ENCODE measurements around the gene ARMC9. TPM values are rescaled to one million over a fixed set of nuclear protein-coding genes. Genes with fewer than 3 reads are reported as not detected.

The ARMC9 gene
- total and polyA plus RNA-seq, 2 of the 13 experiments (the other 11 are each of a cell fraction or from before 2014, with no cell fraction given): 9.1 to 12.8 TPM

GRCh38 chr2:231187736-231188505 lies 10.5 kb upstream of the ARMC9 start (continued):
- TF ChIP-seq MNT (IDR thresholded peaks at IDR 0.05) (no peak), KDM2A (CRISPR knock-in tag; IDR thresholded peaks at IDR 0.05; ENCODE audit: borderline replicate concordance, low read depth) (peak; percentile 67), ZNF484 (CRISPR knock-in tag; IDR thresholded peaks at IDR 0.05; ENCODE audit: borderline replicate concordance, low read depth) (no peak), ZNF382 (CRISPR knock-in tag; IDR thresholded peaks at IDR 0.05; ENCODE audit: borderline replicate concordance) (no peak), IRF2 (CRISPR knock-in tag; IDR thresholded peaks at IDR 0.05) (peak; percentile 80), NAIF1 (CRISPR knock-in tag; IDR thresholded peaks at IDR 0.05; ENCODE audit: borderline replicate concordance) (no peak; the same call in 1 of the 2 replicates), GMEB1 (CRISPR knock-in tag; IDR thresholded peaks at IDR 0.05; ENCODE audit: borderline replicate concordance) (no peak; the same call in 1 of the 2 replicates), RFXAP (CRISPR knock-in tag; IDR thresholded peaks at IDR 0.05; ENCODE audit: borderline replicate concordance) (no peak; the same call in 1 of the 2 replicates), NCOR1 (IDR thresholded peaks at IDR 0.05; ENCODE audit: borderline replicate concordance, low read length) (no peak), WIZ (CRISPR knock-in tag; IDR thresholded peaks at IDR 0.05) (peak; percentile 83; the same call in 1 of the 2 replicates), ARID2 (CRISPR knock-in tag; IDR thresholded peaks at IDR 0.05; ENCODE audit: borderline replicate concordance) (no peak), GPBP1L1 (CRISPR knock-in tag; IDR thresholded peaks at IDR 0.05) (no peak), ZBTB10 (CRISPR knock-in tag; IDR thresholded peaks at IDR 0.05; ENCODE audit: borderline replicate concordance) (no peak), CC2D1A (CRISPR knock-in tag; IDR thresholded peaks at IDR 0.05) (no peak), ELK4 (CRISPR knock-in tag; IDR thresholded peaks at IDR 0.05; ENCODE audit: borderline replicate concordance) (no peak), ZBTB37 (CRISPR knock-in tag; IDR thresholded peaks at IDR 0.05) (no peak), TBX3 (IDR thresholded peaks at IDR 0.05; ENCODE audit: borderline replicate concordance) (no peak), ZSCAN20 (CRISPR knock-in tag; IDR thresholded peaks at IDR 0.05; ENCODE audit: borderline replicate concordance) (no peak)

Measured in HepG2 (cell line).